T1000 (cell line): ENCODE results near the gene VCAM1.
"Not testable (repeated sequence)": the region's sequence is repeated elsewhere in the genome, so short reads cannot be mapped to it uniquely, and the experiment has no call there.

ENCODE experiments used
- DNase-seq: peaks from one replicate; lab custom pipeline; 2025; ENCODE audit warnings: mixed read lengths; lab: John Stamatoyannopoulos, UW

VCAM1 gene

DNA sequence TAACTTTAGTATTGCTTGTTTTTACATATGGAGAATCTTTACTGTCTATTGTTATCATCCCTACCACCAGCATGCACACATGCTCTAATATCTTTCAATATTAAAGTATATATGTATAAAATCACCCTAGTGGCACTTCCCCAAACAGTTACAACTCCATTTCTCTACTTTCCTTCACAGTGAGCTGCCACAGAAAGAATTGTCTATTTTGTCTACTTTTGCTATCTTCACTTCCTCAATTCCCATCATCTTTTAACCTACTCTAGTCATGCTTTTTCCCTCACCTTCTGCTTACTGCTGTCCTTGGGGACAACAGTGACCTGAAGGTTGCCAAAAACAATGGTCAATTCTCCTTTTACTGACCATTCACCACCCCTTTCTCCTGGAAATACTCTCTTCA is 59.2 kb downstream of the VCAM1 start:
- no peak for DNase-seq

DNA sequence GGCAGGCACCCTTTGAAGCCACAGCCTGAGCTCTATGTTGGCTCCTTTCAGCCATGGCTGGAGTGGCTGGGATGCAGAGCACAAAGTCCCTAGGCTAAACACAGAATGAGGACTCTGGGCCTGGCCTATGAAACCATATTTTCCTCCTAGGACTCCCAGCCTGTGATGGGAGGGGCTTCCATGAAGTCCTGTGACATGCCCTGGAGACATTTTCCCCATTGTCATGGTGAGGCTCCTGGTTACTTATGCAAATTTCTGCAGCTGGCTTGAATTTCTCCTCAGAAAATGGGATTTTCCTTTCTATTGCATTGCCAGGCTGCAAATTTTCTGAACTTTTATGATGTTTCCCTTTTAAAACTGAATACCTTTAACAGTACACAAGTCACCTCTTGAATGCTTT is 61.3 kb downstream of the VCAM1 start:
- no peak for DNase-seq

DNA sequence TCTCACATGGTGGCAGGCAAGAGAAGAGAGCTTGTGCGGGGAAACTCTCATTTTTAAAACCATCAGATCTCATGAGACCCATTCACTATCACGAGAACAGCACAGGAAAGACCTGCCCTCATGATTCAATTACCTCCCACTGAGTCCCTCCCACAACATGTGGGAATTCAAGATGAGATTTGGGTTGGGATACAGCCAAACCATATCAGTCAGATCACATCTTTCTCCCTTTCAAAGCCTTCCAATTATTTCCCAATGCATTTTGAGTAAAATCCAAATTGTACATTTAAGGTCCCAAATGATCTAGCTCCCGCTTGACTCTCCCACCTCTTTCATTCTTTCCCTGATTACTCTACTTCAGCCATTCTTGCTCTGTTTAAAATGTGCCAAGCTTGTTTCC is 62.2 kb downstream of the VCAM1 start:
- not testable (repeated sequence) for DNase-seq

DNA sequence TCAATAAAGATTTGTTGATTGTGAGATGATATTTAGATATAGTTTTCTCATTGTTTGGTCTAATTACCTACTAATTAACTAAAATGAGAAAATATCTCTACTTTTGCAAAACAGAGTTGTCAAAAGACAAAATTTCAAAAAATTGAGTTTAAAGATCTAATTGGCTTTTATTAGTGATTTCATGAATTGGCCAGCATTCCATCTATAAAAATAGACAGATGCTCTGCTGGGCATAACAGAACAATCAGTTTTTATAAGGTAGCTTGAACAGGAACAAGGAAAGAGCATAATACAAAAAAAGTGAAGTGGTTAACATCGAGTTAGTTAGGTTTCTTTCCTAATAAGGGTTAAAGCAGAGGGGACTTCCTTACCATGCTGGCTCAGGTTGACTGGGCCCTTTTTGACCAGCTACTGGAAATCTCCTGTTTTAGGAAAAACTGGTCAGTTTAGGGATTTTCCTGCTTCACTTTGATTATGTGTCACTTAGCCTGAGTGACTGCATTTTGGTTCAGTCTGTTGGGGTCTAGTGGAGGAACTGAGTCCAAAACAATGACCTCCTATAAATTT is 63.0 kb downstream of the VCAM1 start:
- DNase-seq: no peak

DNA sequence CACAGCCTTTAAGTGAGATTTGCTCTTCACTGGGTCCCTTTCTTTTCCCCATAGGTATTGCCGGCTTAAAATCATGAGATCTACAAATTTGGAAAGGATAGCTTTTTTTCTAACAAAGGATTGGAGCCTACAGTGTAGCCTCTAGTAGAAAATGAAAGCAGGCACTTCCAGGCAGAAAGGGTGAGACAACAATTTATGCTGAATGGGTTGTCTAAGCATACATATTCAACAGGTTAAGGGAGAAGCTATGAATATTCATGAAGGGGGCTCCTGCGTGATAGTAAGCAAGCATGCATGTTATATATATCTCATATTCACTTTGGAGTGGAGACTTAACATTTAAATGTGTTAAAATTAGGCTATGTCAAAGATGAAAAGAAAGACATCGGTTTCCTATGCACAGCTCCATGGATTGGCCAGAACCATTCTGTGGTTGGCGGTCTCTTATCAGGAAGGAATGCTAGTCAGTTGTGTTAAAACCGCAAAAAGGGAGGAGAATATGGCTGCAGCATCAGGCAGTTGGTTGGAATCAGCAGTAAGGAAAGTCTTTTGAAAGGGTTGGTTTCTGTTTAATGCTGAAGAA is 66.0 kb downstream of the VCAM1 start:
- DNase-seq: no peak

DNA sequence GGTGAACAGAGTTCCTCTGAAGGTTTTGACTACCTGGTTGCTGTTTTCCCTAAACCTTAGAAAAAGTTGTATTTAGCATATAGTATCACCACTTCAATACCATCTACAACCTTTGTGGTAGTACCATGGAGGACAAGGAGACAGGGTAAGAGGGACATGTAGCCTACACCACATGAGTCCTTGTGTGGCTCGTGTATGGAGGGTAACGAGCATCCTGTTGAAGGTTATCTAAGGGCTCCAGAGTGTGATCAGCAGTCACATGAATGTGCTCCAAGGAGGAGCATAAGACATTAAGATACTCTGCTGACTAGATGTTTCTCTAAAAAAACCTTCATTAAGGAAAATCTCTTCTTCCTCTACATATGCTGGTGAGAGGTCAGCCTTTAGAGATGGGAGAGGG is 67.3 kb downstream of the VCAM1 start:
- no peak for DNase-seq
